ENCODE measurements around the gene OSBPL10. TPM values are rescaled to one million over a fixed set of nuclear protein-coding genes. Genes with fewer than 3 reads are reported as not detected.

OSBPL10 gene
- total and polyA plus RNA-seq, 2 of the 8 experiments (the other 6 are each of a cell fraction or from before 2014, with no cell fraction given), result 26.2 to 86.7 TPM

DNA sequence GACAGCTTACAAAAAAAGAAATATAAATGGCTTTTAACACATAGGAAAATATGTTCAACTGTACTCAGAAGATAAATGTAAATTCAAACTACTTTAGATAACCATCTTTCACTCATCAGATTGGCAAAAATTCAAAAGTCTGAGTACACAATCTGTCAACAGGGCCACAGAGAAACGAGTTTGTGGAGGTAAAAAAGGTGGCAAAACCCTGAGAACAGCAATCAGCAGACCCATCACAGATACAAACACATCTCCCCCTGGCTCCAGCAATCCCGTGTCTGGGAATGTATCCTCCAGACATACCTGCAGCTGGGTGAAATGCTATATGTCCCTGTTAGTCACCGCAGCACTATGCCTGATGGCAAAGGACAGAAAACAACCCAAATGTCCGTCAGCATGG, 149.5 kb downstream of the OSBPL10 start:
- Histone ChIP-seq H3K79me1 (ENCODE audit: low read depth, low read length) (peaks cover 1% of the 10 kb centered on the region; the same call in 1 of the 2 replicates), H2BK120ac (replicated peaks; ENCODE audit: low read depth, low read length) (no peak overlapping the region), H3K9ac (replicated peaks in 1 of 4; ENCODE audit: extremely low read depth in 1 of 4, low read depth in 3 of 4, low read length in 3 of 4) (no peak overlapping the region), H4K91ac (replicated peaks; ENCODE audit: insufficient read length, low read length) (no peak overlapping the region), H3K9me3 (ENCODE audit: insufficient read depth in 2 of 2, low read depth in 1 of 2, low read length in 1 of 2) (no peaks in the 10 kb centered on the region), H3K56ac (replicated peaks; ENCODE audit: insufficient read length, low read depth, low read length) (no peak overlapping the region), H3K4ac (replicated peaks; ENCODE audit: insufficient read length, low read depth, low read length) (no peak overlapping the region), H4K20me1 (replicated peaks in 1 of 2; ENCODE audit: control insufficient read depth in 1 of 2, insufficient read depth in 2 of 2, low read length in 2 of 2) (peaks cover 0 to 2% of the 10 kb centered on the region in 2 experiments), H3K4me1 (replicated peaks in 1 of 4; ENCODE audit: control insufficient read depth in 3 of 4, insufficient read depth in 4 of 4, low read length in 3 of 4) (peaks cover 0 to 13% (median 2%) of the 10 kb centered on the region in 4 experiments; a peak in 3 of 7 replicates), H3K14ac (ENCODE audit: insufficient read length) (no peak overlapping the region), H2BK12ac (ENCODE audit: low read depth, low read length) (no peak overlapping the region), H3K36me3 (ENCODE audit: control insufficient read depth in 2 of 4, insufficient read depth in 4 of 4, low read length in 3 of 4) (no peaks in the 10 kb centered on the region), H2BK5ac (ENCODE audit: low read depth, low read length) (no peak overlapping the region), H2AK5ac (ENCODE audit: low read depth, low read length) (no peak overlapping the region), H2AFZ (ENCODE audit: low read length) (no peak overlapping the region), H3K4me3 (ENCODE audit: extremely low read depth in 1 of 4, insufficient read depth in 2 of 4, low read depth in 3 of 4, low read length in 4 of 4) (no peak overlapping the region), H2BK15ac (ENCODE audit: low read length) (no peak overlapping the region), H3K18ac (ENCODE audit: extremely low read depth, low read length) (no peak overlapping the region), H3K23me2 (ENCODE audit: low read depth, low read length) (no peaks in the 10 kb centered on the region; the same call in 1 of the 2 replicates), H3K27ac (ENCODE audit: low read depth, low read length) (no peak overlapping the region), H4K8ac (ENCODE audit: extremely low read depth, insufficient read depth, low read length) (no peak overlapping the region), H4K5ac (ENCODE audit: insufficient read length, low read depth, low read length) (no peak overlapping the region), H3K27me3 (replicated peaks in 1 of 4; ENCODE audit: control insufficient read depth in 3 of 4, extremely low read depth in 1 of 4, insufficient read depth in 3 of 4, low read length in 3 of 4) (no peaks in the 10 kb centered on the region), H2BK20ac (ENCODE audit: low read length) (no peak overlapping the region), H3K23ac (ENCODE audit: insufficient read length) (no peak overlapping the region), H3K4me2 (ENCODE audit: insufficient read depth in 1 of 2, low read depth in 2 of 2, low read length in 2 of 2) (no peak overlapping the region), H3K79me2 (ENCODE audit: control insufficient read depth in 1 of 2, insufficient read depth in 2 of 2, low read length in 2 of 2) (peaks cover 0 to 59% of the 10 kb centered on the region in 2 experiments; a peak in 3 of 4 replicates)
- FAIRE-seq (no peak), DNase-seq (ENCODE audit: low read depth in 1 of 2, low spot score in 2 of 2) (no peak)
- CTCF ChIA-PET (ENCODE audit: partially characterized antibody), result interaction anchor here (0.6 to 2.5 kb wide), 5 partner anchors 15 to 323 kb away, joined by 3 to 6 read pairs (median 3); no protein-coding TSS in a partner anchor
- POLR2A ChIA-PET (ENCODE audit: partially characterized antibody), result no interaction called here
- 93% methylated on average over 4 of the region's 4 CpGs; no CpG with 5 or more reads in 1 of the 2 experiments for WGBS, 2 experiments (ENCODE audit: extremely low coverage in 1 of 2, insufficient coverage in 1 of 2, insufficient read length in 1 of 2, insufficient replicate concordance in 2 of 2, low coverage in 1 of 2, low lambda C conversion rate in 2 of 2, missing lambda C conversion rate in 1 of 2)
- TF ChIP-seq ATF3 (IDR thresholded peaks at IDR 0.05; ENCODE audit: insufficient read depth, low read depth, low read length), result no peak
- TF ChIP-seq SP2 (IDR thresholded peaks at IDR 0.05; ENCODE audit: low read length), result no peak
- no peak for TF ChIP-seq CBX5 (IDR thresholded peaks at IDR 0.05; ENCODE audit: low read depth, low read length)
- no peak for TF ChIP-seq CHD2 (IDR thresholded peaks at IDR 0.05; ENCODE audit: low read length)
- no peak for TF ChIP-seq GABPA (IDR thresholded peaks at IDR 0.05; ENCODE audit: borderline replicate concordance, insufficient read depth, low read length)
- no peak for TF ChIP-seq TAF7 (optimal IDR thresholded peaks at IDR 0.05; ENCODE audit: borderline replicate concordance, low read depth, low read length)
- no peak for TF ChIP-seq KDM4A (IDR thresholded peaks at IDR 0.05; ENCODE audit: low read depth, low read length, severe bottlenecking)
- no peak for TF ChIP-seq CHD1 (IDR thresholded peaks at IDR 0.05; ENCODE audit: low read depth, low read length)
